GM11168 (cell line): Measurements from ENCODE around the gene TEX11.
"Not testable (repeated sequence)": the region's sequence is repeated elsewhere in the genome, so short reads cannot be mapped to it uniquely, and the experiment has no call there.

Experiments
- in situ Hi-C: fragments of 300-500 bp; cut with MboI; formaldehyde crosslinking; loops from one replicate; pipeline ENCODE4 v1.12.0; 2022; ENCODE audit warnings: low sequenced_read_pairs; ENCODE audit not compliant: unreplicated experiment

TEX11 gene

GRCh38 chrX:70908541-70908940, at the start of gene TEX11:
Gene TEX11 (minus strand): TSS chrX:70908711. CDS start chrX:70907789, 922 bp downstream.
- in situ Hi-C loops = no loop called here

GRCh38 chrX:70954871-70955270, 46.4 kb upstream of the TEX11 start:
- in situ Hi-C loops = no loop called here

GRCh38 chrX:70924294-70924911, 15.9 kb upstream of the TEX11 start:
- in situ Hi-C loops = no loop called here

- in situ Hi-C loops = no loop called here
Measured at GRCh38 chrX:70922774-70923473, 14.4 kb upstream of the TEX11 start.

DNA sequence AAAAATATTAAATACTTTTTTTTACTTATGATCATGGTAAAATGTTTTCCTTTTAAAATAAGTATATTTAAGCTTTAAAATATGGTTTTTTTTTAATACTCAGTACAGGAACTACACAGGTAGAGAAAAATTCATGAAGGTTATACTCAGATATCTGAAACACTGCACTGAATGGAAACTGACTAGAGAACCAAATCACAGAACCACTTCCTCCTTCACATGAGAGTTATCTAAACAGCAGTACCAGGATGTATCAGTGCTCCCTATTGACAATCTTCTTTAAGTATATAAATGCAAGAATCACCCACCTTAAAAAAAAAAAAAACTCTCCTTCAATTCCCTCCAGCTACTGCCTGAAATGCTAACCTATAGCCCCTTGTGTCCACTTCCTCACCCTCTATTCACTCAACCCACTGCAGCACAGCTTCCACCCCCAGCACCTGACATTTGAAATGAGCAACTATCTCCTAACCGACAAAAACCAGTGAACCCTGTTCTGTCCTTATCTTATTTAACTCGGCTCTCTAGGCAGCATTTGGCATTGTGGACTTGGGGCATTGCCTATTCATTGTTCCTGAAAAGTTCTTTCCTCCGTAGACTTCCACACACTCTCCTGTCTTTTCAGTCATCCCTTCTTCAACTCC, 13.3 kb upstream of the TEX11 start:
- in situ Hi-C loops = no loop called here

GRCh38 chrX:70916754-70917153, 8.2 kb upstream of the TEX11 start:
- in situ Hi-C loops = no loop called here

DNA sequence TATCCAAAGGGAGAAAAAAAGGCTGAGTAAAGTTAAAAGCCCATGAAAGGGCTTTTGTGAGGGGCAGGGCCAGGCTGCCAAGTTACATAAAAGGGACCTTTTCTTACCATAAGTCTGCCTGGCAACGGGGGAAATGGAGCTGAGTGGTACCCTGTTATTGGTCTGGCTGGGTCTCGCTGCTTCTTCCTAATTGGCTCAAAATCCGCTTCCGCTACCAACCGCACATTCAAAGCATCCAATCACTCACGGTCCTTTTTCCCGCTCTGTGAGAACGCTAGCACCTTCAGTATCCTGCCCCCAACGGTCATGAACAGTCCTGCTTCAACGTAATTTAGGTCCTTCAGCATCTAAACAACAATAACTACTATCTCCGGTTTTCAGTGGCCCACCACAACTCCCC, 611 bp downstream of the TEX11 start:
- in situ Hi-C loops = no loop called here

DNA sequence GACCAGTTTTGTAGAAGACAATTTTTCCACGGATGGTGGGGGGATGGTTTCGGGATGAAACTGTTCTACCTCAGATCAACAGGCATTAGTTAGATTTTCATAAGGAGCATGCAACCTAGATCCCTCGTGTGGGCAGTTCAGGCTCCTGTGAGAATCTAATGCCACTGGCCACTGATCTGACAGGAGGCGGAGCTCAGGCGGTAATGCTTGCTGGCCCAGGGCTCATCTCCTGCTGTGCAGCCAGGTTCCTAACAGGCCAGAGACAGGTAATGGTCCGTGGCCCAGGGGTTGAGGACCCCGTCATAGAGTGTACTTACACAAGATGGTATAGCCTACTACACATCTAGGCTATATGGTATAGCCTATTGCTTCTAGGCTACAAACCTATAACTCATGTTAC, 7.0 kb downstream of the TEX11 start:
- in situ Hi-C loops = no loop called here

- in situ Hi-C loops = not testable (repeated sequence)
Measured at GRCh38 chrX:70890441-70890840, 18.1 kb downstream of the TEX11 start.

- in situ Hi-C loops = no loop called here
Measured at GRCh38 chrX:70878902-70879301, 29.6 kb downstream of the TEX11 start.

GRCh38 chrX:70852294-70852693, 56.2 kb downstream of the TEX11 start:
- in situ Hi-C loops = no loop called here

DNA sequence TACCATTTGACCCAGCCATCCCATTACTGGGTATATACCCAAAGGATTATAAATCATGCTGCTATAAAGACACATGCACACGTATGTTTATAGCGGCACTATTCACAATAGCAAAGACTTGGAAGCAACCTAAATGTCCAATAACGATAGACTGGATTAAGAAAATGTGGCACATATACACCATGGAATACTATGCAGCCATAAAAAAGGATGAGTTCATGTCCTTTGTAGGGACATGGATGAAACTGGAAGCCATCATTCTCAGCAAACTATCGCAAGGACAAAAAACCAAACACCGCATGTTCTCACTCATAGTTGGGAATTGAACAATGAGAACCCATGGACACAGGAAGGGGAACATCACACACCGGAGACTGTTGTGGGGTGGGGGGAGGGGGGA, 64.4 kb downstream of the TEX11 start:
- in situ Hi-C loops = not testable (repeated sequence)

GRCh38 chrX:70843620-70844019, 64.9 kb downstream of the TEX11 start:
- in situ Hi-C loops = not testable (repeated sequence)

DNA sequence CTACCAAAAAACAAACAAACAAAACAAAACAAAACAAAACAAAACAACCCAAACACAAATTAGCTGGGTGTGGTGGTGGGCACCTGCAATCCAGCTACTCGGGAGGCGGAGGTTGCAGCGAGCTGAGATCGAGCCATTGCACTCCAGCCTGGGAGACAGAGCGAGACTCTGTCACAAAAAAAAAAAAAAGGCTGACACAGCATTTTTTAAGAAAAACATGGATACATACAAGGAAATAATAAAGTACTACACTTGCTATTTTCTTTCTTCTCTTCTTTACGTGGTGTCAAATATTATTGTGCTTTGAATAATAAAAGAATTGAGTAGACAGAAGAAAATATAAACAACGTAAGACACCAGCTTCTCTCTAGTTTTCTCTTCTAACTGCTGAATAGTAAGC, 73.9 kb downstream of the TEX11 start:
- in situ Hi-C loops = no loop called here

GRCh38 chrX:70826715-70827114, 81.8 kb downstream of the TEX11 start:
- in situ Hi-C loops = no loop called here

- in situ Hi-C loops = no loop called here
Measured at GRCh38 chrX:70825366-70825765, 83.1 kb downstream of the TEX11 start.

- in situ Hi-C loops = no loop called here
Measured at GRCh38 chrX:70808942-70809940, 99.3 kb downstream of the TEX11 start.

DNA sequence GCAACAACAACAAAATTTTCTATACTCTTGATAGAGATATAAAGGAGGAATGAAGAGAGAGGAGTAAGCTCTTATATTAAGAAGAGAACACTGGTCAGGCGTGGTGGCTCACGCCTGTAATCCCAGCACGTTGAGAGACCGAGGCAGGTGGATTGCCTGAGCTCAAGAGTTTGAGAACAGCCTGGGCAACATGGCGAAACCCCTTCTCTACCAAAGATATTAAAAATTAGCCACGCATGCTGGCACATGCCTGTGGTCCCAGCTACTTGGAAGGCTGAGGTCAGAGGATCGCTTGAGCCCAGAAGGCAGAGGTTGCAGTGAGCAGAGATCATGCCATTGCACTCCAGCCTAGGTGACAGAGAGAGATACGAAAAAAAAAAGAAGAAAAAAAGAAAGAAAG, 102.4 kb downstream of the TEX11 start:
- in situ Hi-C loops = no loop called here

DNA sequence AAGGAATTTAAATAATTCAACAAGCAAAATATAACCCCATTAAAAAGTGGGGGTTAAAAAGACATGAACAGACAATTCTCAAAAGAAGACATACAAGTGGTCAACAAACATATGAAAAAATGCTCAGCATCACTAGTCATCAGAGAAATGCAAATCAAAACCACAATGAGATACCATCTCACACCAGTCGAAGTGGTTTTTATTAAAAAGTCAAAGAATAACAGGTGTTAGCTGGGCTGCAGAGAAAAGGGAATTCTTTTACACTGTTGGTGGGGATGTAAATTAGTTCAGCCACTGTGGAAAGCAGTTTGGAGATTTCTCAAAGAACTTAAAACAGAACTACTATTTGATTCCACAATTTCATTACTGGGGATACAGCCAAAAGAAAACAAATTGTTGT, 111.8 kb downstream of the TEX11 start:
- in situ Hi-C loops = not testable (repeated sequence)

DNA sequence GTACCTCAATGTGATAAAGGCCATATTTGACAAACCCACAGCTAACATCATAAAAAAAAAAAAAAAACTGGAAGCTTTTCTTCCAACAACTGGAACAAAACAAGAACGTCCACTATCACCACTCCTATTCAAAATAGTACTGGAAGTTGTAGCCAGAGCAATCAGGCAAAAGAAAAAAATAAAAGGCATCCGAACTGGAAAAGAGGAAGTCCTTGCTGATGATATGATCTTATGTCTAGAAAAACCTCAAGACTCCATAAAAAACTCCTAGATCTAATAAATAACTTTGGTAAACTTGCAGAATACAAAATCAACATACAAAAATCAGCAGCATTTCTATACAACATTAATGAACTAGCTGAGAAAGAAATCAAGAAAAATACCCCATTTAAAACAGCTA, 134.3 kb downstream of the TEX11 start:
- in situ Hi-C loops = loop anchor here (25.0 kb wide), 1 partner anchor 213 kb away; no protein-coding TSS in a partner anchor
